Endometrium (tissue), 2 donors: Measurements from ENCODE around the gene ASAH2.
"Not testable (repeated sequence)": the region's sequence is repeated elsewhere in the genome, so short reads cannot be mapped to it uniquely, and the experiment has no call there.

Source experiments
- FAIRE-seq: peaks from 2 replicates; lab custom pipeline; 2012; peaks lifted over from hg19 to GRCh38; lab: Jason Lieb, UNC
- donor health status: control.
- donor health status: control.

The ASAH2 gene

GRCh38 chr10:50251394-50251793, at the start of gene ASAH2:
Gene ASAH2, minus strand, starts transcription at chr10:50251516. Its CDS starts 2,906 bp downstream, at chr10:50248610.
- FAIRE-seq, result no peak

GRCh38 chr10:50299948-50300669, 48.8 kb upstream of the ASAH2 start:
- no peak for FAIRE-seq

GRCh38 chr10:50295367-50295766, 44.1 kb upstream of the ASAH2 start:
- no peak for FAIRE-seq

GRCh38 chr10:50294582-50294981, 43.3 kb upstream of the ASAH2 start:
- no peak for FAIRE-seq

GRCh38 chr10:50293513-50294313, 42.4 kb upstream of the ASAH2 start:
- FAIRE-seq, result no peak

- FAIRE-seq, result no peak
Observed at GRCh38 chr10:50291261-50291850, 40.0 kb upstream of the ASAH2 start.

- FAIRE-seq, result no peak
Observed at GRCh38 chr10:50289196-50289595, 37.9 kb upstream of the ASAH2 start.

GRCh38 chr10:50286996-50287803, 35.9 kb upstream of the ASAH2 start:
- no peak for FAIRE-seq

GRCh38 chr10:50286517-50286916, 35.2 kb upstream of the ASAH2 start:
- FAIRE-seq, result no peak

- FAIRE-seq, result no peak
Observed at GRCh38 chr10:50281967-50282522, 30.7 kb upstream of the ASAH2 start.

- no peak for FAIRE-seq
Observed at GRCh38 chr10:50281210-50281966, 30.1 kb upstream of the ASAH2 start.

GRCh38 chr10:50280049-50280841, 28.9 kb upstream of the ASAH2 start:
- no peak for FAIRE-seq

GRCh38 chr10:50279489-50279888, 28.2 kb upstream of the ASAH2 start:
- no peak for FAIRE-seq

- no peak for FAIRE-seq
Observed at GRCh38 chr10:50275650-50276235, 24.4 kb upstream of the ASAH2 start.

- FAIRE-seq, result no peak
Observed at GRCh38 chr10:50272531-50272930, 21.2 kb upstream of the ASAH2 start.

GRCh38 chr10:50271564-50272250, 20.4 kb upstream of the ASAH2 start:
- FAIRE-seq, result no peak

- FAIRE-seq, result not testable (repeated sequence)
Observed at GRCh38 chr10:50267877-50268276, 16.6 kb upstream of the ASAH2 start.

- FAIRE-seq, result not testable (repeated sequence)
Observed at GRCh38 chr10:50262625-50263024, 11.3 kb upstream of the ASAH2 start.

GRCh38 chr10:50260791-50261281, 9.5 kb upstream of the ASAH2 start:
- FAIRE-seq, result no peak
